K562 (cell line): ENCODE results near the gene PTPN1. TPM values are rescaled to one million over a fixed set of nuclear protein-coding genes. Genes with fewer than 3 reads are reported as not detected.

Experiments
- C11orf30 ChIP-seq: fragments of 450-650 bp; IDR thresholded peaks from 2 replicates; pipeline ENCODE4 v1.6.1; 2016; ENCODE audit warnings: low read depth, mild to moderate bottlenecking
- CBFA2T3 ChIP-seq: fragments of 450-650 bp; IDR thresholded peaks from 2 replicates; pipeline ENCODE4 v1.6.1; 2017
- CEBPB ChIP-seq: fragments of 450-650 bp; IDR thresholded peaks from 2 replicates; pipeline ENCODE4 v1.6.1; 2016; ENCODE audit warnings: missing genetic modification characterization, missing compliant biosample characterization
- DNMT1 ChIP-seq: fragments of 450-650 bp; IDR thresholded peaks from 2 replicates; pipeline ENCODE4 v1.6.1; 2016; ENCODE audit warnings: antibody characterized with exemption, mild to moderate bottlenecking
- MECOM ChIP-seq: fragments of 250-450 bp; sonication (Bioruptor Pico); IDR thresholded peaks from 2 replicates; pipeline ENCODE4 v1.8.0; 2022; ENCODE audit warnings: inconsistent platforms
- NFE2 ChIP-seq: IDR thresholded peaks from 2 replicates; pipeline ENCODE4 v1.6.1; 2014; ENCODE audit warnings: antibody characterized with exemption, low read depth
- RB1 ChIP-seq: fragments of 450-650 bp; IDR thresholded peaks from 2 replicates; pipeline ENCODE4 v1.6.1; 2017; ENCODE audit warnings: low read depth, mild to moderate bottlenecking
- SRSF1 ChIP-seq: fragments of 200-400 bp; formaldehyde crosslinking; IDR thresholded peaks from 2 replicates; pipeline ENCODE4 v1.6.1; 2017; ENCODE audit warnings: mild to moderate bottlenecking, low read depth, low read length, moderate library complexity
- TEAD1 ChIP-seq, 2 experiments: fragments of 450-650 bp in 1 of 2; sonication (generic) in 1 of 2; formaldehyde crosslinking; IDR thresholded peaks; 2 replicates each; pipeline versions ENCODE4 v1.4.0 to v1.8.0; 2020 to 2022; ENCODE audit warnings: mild to moderate bottlenecking in 2 of 2, missing genetic modification reagents in 1 of 2
- ZNF316 ChIP-seq: fragments of 450-650 bp; IDR thresholded peaks from 2 replicates; pipeline ENCODE4 v1.6.1; 2016
- ZNF347 ChIP-seq: fragments of 450-650 bp; formaldehyde crosslinking; IDR thresholded peaks from 2 replicates; pipeline ENCODE4 v1.4.0; 2020; ENCODE audit warnings: low read depth, mild to moderate bottlenecking, moderate library complexity
- polyA plus RNA-seq, 8 experiments: library from polyadenylated mRNA; depleted of rRNA in 4 of 8; stranded (reverse) in 5 of 8; unstranded in 3 of 8; fragments of >200 nt; fragmentation: Nextera tagmentation in 2 of 8; fragmentation: Illumina TruSeq in 1 of 8; extraction: Ambion mirVana in 2 of 8; extraction: Trizol in 1 of 8; gene quantifications; 2 replicates each; pipeline versions ENCODE4 v1.2.1 to v1.2.3, GENCODE V29; 2011 to 2014; ENCODE audit warnings: inconsistent platforms in 1 of 8, missing spikeins in 1 of 8
- total RNA-seq, 7 experiments: library from RNA; depleted of rRNA in 6 of 7; stranded (reverse); fragments of >200 nt in 6 of 7; fragmentation: Illumina TruSeq in 2 of 7; extraction: Trizol in 2 of 7; gene quantifications; 2 replicates each; pipeline versions ENCODE4 v1.2.1 to v1.2.3, GENCODE V29; 2011 to 2021; ENCODE audit warnings: low replicate concordance in 1 of 7
- TF ChIP-seq, protein P1 (sequence below): fragments of 450-650 bp; formaldehyde crosslinking; IDR thresholded peaks from 2 replicates; pipeline ENCODE4 v1.4.0; 2020; ENCODE audit warnings: mild to moderate bottlenecking, moderate library complexity
- TF ChIP-seq, protein P2 (sequence below): IDR thresholded peaks from 2 replicates; pipeline ENCODE4 v1.6.1; 2011; ENCODE audit warnings: borderline replicate concordance, low read depth, mild to moderate bottlenecking, moderate library complexity, low read length; ENCODE audit not compliant: insufficient read depth, poor library complexity, severe bottlenecking

The PTPN1 gene
- total and polyA plus RNA-seq, 9 of the 15 experiments (the other 6 are each of a cell fraction or from before 2014, with no cell fraction given): 11.0 to 85.3 (median 54.0) TPM

DNA sequence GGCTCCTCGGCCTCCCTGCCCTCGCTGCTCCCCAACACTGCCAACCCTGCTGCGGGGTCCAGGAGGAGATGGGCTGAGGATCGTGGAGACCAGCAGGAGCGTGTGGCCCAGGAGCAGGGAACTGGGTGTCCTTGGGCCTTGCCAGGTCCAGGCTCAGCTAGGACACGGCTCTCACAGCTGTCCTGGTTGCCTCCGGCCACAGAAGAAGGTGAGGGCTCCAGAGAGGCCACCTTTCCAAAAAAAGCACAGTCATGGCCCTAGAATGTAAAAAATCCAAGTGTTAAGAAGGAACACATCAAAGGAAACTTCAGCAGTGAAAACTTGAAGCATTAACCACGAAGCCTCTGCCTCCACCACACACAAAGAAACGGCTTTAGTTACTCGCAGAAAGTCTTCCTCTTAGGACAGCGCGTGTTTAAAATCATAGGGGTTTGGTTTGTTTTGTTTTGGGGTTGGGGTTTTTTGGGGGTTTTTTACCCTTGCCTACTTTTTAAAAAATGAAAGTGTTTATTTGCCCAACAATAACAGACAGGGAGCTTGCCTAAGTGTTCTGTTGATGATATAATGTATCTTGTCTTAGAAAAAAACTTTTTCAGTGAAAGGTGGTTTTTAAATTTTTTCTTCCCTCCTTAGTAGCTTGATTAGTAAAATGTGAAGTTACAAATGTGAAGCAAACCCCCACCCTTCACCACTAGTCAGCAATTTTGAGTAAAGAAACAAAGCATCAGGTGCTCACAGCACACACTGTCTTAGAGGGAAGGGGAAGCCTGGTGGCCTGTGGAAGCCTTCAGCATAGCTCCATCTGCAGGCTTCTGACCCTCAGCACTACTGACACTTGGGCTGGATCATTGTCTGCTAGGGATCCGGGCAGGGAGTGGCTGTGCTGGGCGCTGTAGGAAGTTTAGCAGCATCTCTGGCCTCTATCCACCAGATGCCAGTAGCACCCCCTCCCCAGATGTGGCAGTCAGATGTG lies 60.0 kb downstream of the PTPN1 start (continued):
- TF ChIP-seq ZNF347 (CRISPR knock-in tag) (no peak), MECOM (peak; percentile 63; the same call in 1 of the 2 replicates), CBFA2T3 (no peak), ZNF316 (peak; percentile 97), TEAD1 (CRISPR knock-in tag; IDR thresholded peaks at IDR 0.05) (no peak), DNMT1 (no peak), NFE2 (peak; percentile 59), CEBPB (tag) (no peak), RB1 (peak; percentile 60; the same call in 1 of the 2 replicates), C11orf30 (peak; percentile 95), SRSF1 (no peak)
- TF ChIP-seq, protein P1, sequence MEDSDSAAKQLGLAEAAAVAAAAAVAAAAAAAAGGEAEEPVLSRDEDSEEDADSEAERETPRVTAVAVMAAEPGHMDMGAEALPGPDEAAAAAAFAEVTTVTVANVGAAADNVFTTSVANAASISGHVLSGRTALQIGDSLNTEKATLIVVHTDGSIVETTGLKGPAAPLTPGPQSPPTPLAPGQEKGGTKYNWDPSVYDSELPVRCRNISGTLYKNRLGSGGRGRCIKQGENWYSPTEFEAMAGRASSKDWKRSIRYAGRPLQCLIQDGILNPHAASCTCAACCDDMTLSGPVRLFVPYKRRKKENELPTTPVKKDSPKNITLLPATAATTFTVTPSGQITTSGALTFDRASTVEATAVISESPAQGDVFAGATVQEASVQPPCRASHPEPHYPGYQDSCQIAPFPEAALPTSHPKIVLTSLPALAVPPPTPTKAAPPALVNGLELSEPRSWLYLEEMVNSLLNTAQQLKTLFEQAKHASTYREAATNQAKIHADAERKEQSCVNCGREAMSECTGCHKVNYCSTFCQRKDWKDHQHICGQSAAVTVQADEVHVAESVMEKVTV (CRISPR knock-in tag): peak; percentile 81
- TF ChIP-seq, protein P2, sequence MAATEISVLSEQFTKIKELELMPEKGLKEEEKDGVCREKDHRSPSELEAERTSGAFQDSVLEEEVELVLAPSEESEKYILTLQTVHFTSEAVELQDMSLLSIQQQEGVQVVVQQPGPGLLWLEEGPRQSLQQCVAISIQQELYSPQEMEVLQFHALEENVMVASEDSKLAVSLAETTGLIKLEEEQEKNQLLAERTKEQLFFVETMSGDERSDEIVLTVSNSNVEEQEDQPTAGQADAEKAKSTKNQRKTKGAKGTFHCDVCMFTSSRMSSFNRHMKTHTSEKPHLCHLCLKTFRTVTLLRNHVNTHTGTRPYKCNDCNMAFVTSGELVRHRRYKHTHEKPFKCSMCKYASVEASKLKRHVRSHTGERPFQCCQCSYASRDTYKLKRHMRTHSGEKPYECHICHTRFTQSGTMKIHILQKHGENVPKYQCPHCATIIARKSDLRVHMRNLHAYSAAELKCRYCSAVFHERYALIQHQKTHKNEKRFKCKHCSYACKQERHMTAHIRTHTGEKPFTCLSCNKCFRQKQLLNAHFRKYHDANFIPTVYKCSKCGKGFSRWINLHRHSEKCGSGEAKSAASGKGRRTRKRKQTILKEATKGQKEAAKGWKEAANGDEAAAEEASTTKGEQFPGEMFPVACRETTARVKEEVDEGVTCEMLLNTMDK: peak; percentile 8
